NT2/D1 (cell line): Measurements from ENCODE around the gene CRACR2A.

Source experiments
- SUZ12 ChIP-seq: IDR thresholded peaks from 2 replicates; pipeline ENCODE4 v1.6.1; 2011; ENCODE audit not compliant: insufficient read length, insufficient read depth; ENCODE audit errors: extremely low read depth
- YY1 ChIP-seq: IDR thresholded peaks from 2 replicates; pipeline ENCODE4 v1.6.1; 2011; ENCODE audit not compliant: insufficient read length, insufficient read depth
- ZNF274 ChIP-seq: IDR thresholded peaks from 2 replicates; pipeline ENCODE4 v1.6.1; 2011; ENCODE audit warnings: mild to moderate bottlenecking, low read depth, low read length

DNA sequence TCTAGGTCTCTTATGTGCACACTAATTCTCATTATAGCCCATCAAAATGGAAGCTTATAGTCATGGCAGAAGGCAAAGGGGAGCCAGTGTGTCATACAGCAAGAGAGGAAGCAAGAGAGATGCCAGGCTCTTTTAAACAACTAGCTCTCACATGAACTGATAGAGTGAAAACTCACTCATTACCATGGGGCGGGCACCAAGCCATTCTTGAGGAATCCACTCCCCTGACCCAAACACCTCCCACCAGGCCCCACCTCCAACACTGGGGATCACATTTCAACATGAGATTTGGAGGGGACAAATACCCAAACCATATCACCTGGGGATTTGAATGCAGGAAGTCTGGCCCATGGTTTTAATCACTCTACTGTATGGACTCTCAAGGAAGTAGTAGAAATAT lies 36.9 kb upstream of the CRACR2A start:
- no peak for TF ChIP-seq YY1
- no peak for TF ChIP-seq ZNF274
- no peak for TF ChIP-seq SUZ12
